Sigmoid colon (tissue), 7 donors: ENCODE data around the gene ABLIM2. TPM values are rescaled to one million over a fixed set of nuclear protein-coding genes. Genes with fewer than 3 reads are reported as not detected.

ENCODE experiments used
- DNase-seq: peaks from one replicate; pipeline ENCODE4 v3.0.0-alpha.2; 2019
- H3K27ac ChIP-seq, 4 donors: fragments of 200-600 bp; sonication (generic); one replicate each; pipeline ENCODE4 v1.5.1; 2016 to 2019; ENCODE audit warnings: mild to moderate bottlenecking in 1 of 4
- H3K27me3 ChIP-seq, 3 donors: fragments of 200-600 bp; sonication (generic); one replicate each; pipeline ENCODE4 v1.5.1; 2019; ENCODE audit warnings: mild to moderate bottlenecking in 1 of 3
- H3K36me3 ChIP-seq, 4 donors: fragments of 200-600 bp; sonication (generic); one replicate each; pipeline ENCODE4 v1.5.1; 2016 to 2019
- H3K4me1 ChIP-seq, 4 donors: fragments of 200-600 bp; sonication (generic); one replicate each; pipeline ENCODE4 v1.5.1; 2017 to 2019
- H3K4me3 ChIP-seq, 4 donors: fragments of 200-600 bp; sonication (generic); one replicate each; pipeline ENCODE4 v1.5.1; 2017 to 2019; ENCODE audit warnings: mild to moderate bottlenecking in 2 of 4, moderate library complexity in 1 of 4
- H3K9me3 ChIP-seq, 4 donors: fragments of 200-600 bp in 3 of 4; sonication (generic) in 3 of 4; one replicate each; pipeline versions ENCODE4 v1.5.1 to v1.6.1; 2013 to 2019
- EP300 ChIP-seq, 4 donors: sonication (generic); formaldehyde crosslinking; IDR thresholded peaks; one replicate each; pipeline ENCODE4 v1.6.1; 2017; ENCODE audit warnings: antibody characterized with exemption in 4 of 4
- POLR2A ChIP-seq, 2 donors: fragments of 450-650 bp; IDR thresholded peaks; one replicate each; pipeline ENCODE4 v1.6.1; 2016; ENCODE audit warnings: antibody characterized with exemption in 2 of 2, mild to moderate bottlenecking in 2 of 2, moderate library complexity in 2 of 2
- POLR2AphosphoS5 ChIP-seq, 4 donors: sonication (generic); formaldehyde crosslinking; IDR thresholded peaks; one replicate each; pipeline ENCODE4 v1.6.1; 2017; ENCODE audit warnings: antibody characterized with exemption in 4 of 4
- WGBS, 2 donors: extraction: QIAGEN DNeasy Blood & Tissue Kit; methylation state at CpG; one replicate each; pipeline ENCODE4 v1.1.7; 2013; 5-methylcytosine and 5-hydroxymethylcytosine counted together
- intact Hi-C: fragments of 100-400 bp; cut with DNase I; formaldehyde crosslinking; loops from one replicate; pipeline ENCODE4 v1.15.1; 2023
- polyA plus RNA-seq, 3 donors: library from polyadenylated mRNA; stranded (reverse); fragments of 200-250 nt; gene quantifications; one replicate each; pipeline ENCODE4 v1.2.3, GENCODE V29; 2013
- total RNA-seq, 4 donors: library from RNA; depleted of rRNA; stranded (reverse); fragments of >200 nt; gene quantifications; one replicate each; pipeline ENCODE4 v1.1.0, GENCODE V29; 2016
- TF ChIP-seq, protein P1 (sequence below), 4 experiments: fragments of 450-650 bp in 3 of 4; fragments of 200-600 bp in 1 of 4; IDR thresholded peaks; one replicate each; pipeline ENCODE4 v1.5.1; 2016 to 2019; ENCODE audit warnings: antibody characterized with exemption in 4 of 4, mild to moderate bottlenecking in 3 of 4, moderate library complexity in 2 of 4
- donor health status: healthy with polysubstance abuse.
- donor health status: Bipolar disorder and iron deficiency.
- donor health status: healthy.

The ABLIM2 gene
- total and polyA plus RNA-seq, 7 donors = 3.1 to 15.0 (median 7.4) TPM

DNA sequence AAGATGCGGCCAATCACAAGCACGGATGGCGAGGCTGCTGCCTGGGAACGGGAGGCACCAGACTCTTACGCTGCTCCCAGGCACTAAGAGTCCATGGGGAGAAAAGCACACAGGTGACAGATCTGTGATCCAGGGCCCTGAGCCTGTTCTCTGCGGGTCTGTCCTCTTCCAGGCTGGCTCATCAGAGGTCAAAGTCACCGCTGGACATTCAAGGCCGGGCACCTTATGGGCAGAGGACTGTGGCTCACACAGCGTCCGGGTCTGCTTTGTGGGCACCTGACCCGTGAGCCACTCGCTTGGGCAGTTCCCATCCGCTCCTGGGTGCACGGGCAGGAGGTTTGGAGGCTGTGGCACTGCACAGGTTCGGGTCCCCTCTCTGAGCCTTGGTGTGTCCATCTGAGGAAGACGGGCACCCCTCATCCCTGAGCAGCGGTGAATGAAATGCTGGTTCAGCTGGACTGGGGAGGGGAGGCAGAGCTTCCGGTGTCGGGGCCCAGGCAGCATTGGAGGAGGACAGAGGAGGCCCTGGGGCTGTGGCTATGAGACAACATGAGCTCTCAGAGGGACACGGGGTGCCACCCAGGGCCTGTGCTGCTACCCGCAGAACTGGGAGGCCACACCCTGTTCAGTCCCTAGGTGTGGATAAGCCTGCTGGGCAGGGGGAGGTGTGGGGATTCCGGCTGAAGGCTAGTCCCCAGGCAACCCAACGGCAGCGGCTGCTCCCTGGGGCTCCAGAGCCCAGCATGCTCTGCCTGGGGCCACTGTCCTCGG, 157.7 kb downstream of the ABLIM2 start:
- intact Hi-C loops = no loop called here
- Histone ChIP-seq H3K4me1 (no peaks in the 10 kb centered on the region), H3K4me3 (no peak overlapping the region), H3K36me3 (peaks cover 0 to 8% (median 0%) of the 10 kb centered on the region in 4 donors), H3K27me3 (no peaks in the 10 kb centered on the region), H3K9me3 (no peaks in the 10 kb centered on the region), H3K27ac (no peak overlapping the region)
- WGBS, 2 donors = 81 to 83% methylated on average over 25 of the region's 25 CpGs
- DNase-seq = no peak
- TF ChIP-seq, protein P1, sequence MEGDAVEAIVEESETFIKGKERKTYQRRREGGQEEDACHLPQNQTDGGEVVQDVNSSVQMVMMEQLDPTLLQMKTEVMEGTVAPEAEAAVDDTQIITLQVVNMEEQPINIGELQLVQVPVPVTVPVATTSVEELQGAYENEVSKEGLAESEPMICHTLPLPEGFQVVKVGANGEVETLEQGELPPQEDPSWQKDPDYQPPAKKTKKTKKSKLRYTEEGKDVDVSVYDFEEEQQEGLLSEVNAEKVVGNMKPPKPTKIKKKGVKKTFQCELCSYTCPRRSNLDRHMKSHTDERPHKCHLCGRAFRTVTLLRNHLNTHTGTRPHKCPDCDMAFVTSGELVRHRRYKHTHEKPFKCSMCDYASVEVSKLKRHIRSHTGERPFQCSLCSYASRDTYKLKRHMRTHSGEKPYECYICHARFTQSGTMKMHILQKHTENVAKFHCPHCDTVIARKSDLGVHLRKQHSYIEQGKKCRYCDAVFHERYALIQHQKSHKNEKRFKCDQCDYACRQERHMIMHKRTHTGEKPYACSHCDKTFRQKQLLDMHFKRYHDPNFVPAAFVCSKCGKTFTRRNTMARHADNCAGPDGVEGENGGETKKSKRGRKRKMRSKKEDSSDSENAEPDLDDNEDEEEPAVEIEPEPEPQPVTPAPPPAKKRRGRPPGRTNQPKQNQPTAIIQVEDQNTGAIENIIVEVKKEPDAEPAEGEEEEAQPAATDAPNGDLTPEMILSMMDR (IDR thresholded peaks at IDR 0.05) = no peak
- TF ChIP-seq POLR2AphosphoS5 (IDR thresholded peaks at IDR 0.05) (no peak), POLR2A (IDR thresholded peaks at IDR 0.05) (no peak), EP300 (IDR thresholded peaks at IDR 0.05) (no peak)

DNA sequence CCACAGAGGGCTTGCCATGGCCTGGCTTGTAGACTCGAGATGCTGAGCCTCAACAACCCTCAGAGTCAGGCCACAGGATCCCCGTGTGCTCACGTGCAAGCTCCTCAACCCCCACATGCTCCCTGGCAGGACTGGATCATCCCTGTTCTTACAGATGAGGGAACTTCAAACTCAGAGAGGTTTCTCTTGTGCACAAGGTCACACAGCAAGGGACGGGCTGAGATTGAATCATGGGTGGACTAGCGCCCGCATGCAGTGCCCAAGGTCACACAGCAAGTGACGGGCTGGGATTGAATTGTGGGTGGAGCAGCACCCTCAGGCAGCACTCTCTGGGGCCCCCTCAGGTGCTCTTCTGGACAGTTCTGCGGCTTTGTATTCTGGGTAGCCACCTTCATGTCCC, 158.4 kb downstream of the ABLIM2 start:
- DNase-seq = no peak
- no peak overlapping the region for H3K27ac ChIP-seq
- no peaks in the 10 kb centered on the region for H3K9me3 ChIP-seq
- intact Hi-C loops = no loop called here
- TF ChIP-seq, protein P1 (IDR thresholded peaks at IDR 0.05) = no peak
- TF ChIP-seq POLR2AphosphoS5 (IDR thresholded peaks at IDR 0.05) = no peak
- no peak for TF ChIP-seq EP300 (IDR thresholded peaks at IDR 0.05)
- TF ChIP-seq POLR2A (IDR thresholded peaks at IDR 0.05) = no peak
- H3K4me1 ChIP-seq = no peaks in the 10 kb centered on the region
- H3K4me3 ChIP-seq = no peak overlapping the region
- 90 to 92% methylated on average over 8 of the region's 8 CpGs for WGBS, 2 donors
- H3K27me3 ChIP-seq = no peaks in the 10 kb centered on the region
- H3K36me3 ChIP-seq = peaks cover 0 to 6% (median 0%) of the 10 kb centered on the region in 4 donors

- no peak for DNase-seq
- 95 to 97% methylated on average over 8 of the region's 8 CpGs for WGBS, 2 donors
- Histone ChIP-seq H3K4me1 (no peaks in the 10 kb centered on the region), H3K9me3 (no peaks in the 10 kb centered on the region), H3K36me3 (peaks cover 0 to under 1% (median 0%) of the 10 kb centered on the region in 4 donors), H3K27ac (no peak overlapping the region), H3K27me3 (no peaks in the 10 kb centered on the region), H3K4me3 (no peak overlapping the region)
- TF ChIP-seq POLR2A (IDR thresholded peaks at IDR 0.05) (no peak), EP300 (IDR thresholded peaks at IDR 0.05) (no peak), POLR2AphosphoS5 (IDR thresholded peaks at IDR 0.05) (no peak)
- TF ChIP-seq, protein P1 (IDR thresholded peaks at IDR 0.05) = no peak
- intact Hi-C loops = no loop called here
Measured at GRCh38 chr4:7999695-8000094, 158.9 kb downstream of the ABLIM2 start.

DNA sequence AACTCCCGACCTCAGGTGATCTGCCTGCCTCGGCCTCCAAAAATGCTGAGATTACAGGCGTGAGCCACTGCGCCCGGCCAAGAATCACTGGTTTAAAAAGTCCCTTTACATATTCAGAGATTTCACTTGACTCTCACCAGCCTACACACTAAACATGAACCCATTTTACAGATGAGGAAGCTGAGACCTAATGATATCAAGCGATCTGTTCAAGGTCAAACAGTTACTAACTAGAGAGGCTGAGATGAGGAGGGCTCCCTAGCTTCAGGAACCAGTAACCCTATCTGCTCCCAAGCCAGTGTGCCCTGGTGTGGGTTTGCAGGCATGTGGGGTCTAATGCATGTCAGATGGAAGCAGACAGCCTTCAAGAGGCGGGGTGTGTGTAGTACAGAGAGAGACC, 159.3 kb downstream of the ABLIM2 start:
- intact Hi-C loops = no loop called here
- Histone ChIP-seq H3K4me1 (no peaks in the 10 kb centered on the region), H3K27ac (no peak overlapping the region), H3K9me3 (no peaks in the 10 kb centered on the region), H3K36me3 (no peaks in the 10 kb centered on the region), H3K4me3 (no peak overlapping the region), H3K27me3 (no peaks in the 10 kb centered on the region)
- TF ChIP-seq POLR2A (IDR thresholded peaks at IDR 0.05) (no peak), EP300 (IDR thresholded peaks at IDR 0.05) (no peak), POLR2AphosphoS5 (IDR thresholded peaks at IDR 0.05) (no peak)
- TF ChIP-seq, protein P1 (IDR thresholded peaks at IDR 0.05) = no peak
- WGBS, 2 donors = 95% methylated on average over 7 of the region's 7 CpGs
- DNase-seq = no peak
